Prostate gland (tissue), 2 donors: Measurements from ENCODE around the gene CDK14. TPM values are rescaled to one million over a fixed set of nuclear protein-coding genes. Genes with fewer than 3 reads are reported as not detected.

Experiments
- DNase-seq: peaks from one replicate; pipeline ENCODE4 v3.0.0-alpha.2; 2019; ENCODE audit warnings: low spot score
- H3K27ac ChIP-seq, 2 donors: fragments of 200-600 bp; sonication (generic); 2 replicates each; pipeline ENCODE4 v1.5.1; 2017 to 2019
- H3K27me3 ChIP-seq: fragments of 200-600 bp; sonication (generic); replicated peaks from 2 replicates; pipeline ENCODE4 v1.5.1; 2019; ENCODE audit not compliant: insufficient read depth
- H3K36me3 ChIP-seq, 2 donors: fragments of 200-600 bp; sonication (generic); 1 replicate in 1 of 2; 2 replicates in 1 of 2; pipeline versions ENCODE4 v1.5.1 to v1.8.1; 2017 to 2019
- H3K4me1 ChIP-seq: fragments of 200-600 bp; sonication (generic); replicated peaks from 2 replicates; pipeline ENCODE4 v1.5.1; 2019
- H3K4me3 ChIP-seq, 2 donors: fragments of 200-600 bp; sonication (generic); 2 replicates each; pipeline ENCODE4 v1.5.1; 2017 to 2019
- H3K9me3 ChIP-seq: fragments of 200-600 bp; sonication (generic); 2 replicates; pipeline ENCODE4 v1.5.1; 2017
- POLR2A ChIP-seq: fragments of 450-650 bp; IDR thresholded peaks from one replicate; pipeline ENCODE4 v1.6.1; 2016; ENCODE audit warnings: antibody characterized with exemption, mild to moderate bottlenecking
- POLR2AphosphoS5 ChIP-seq: sonication (generic); formaldehyde crosslinking; IDR thresholded peaks from one replicate; pipeline ENCODE4 v1.6.1; 2017; ENCODE audit warnings: antibody characterized with exemption
- WGBS: methylation state at CpG from one replicate; pipeline ENCODE4 v1.1.5; 2018; 5-methylcytosine and 5-hydroxymethylcytosine counted together
- intact Hi-C: fragments of 100-400 bp; cut with DNase I; formaldehyde crosslinking; loops from one replicate; pipeline ENCODE4 v1.14.2; 2022
- total RNA-seq, 2 donors: library from RNA; depleted of rRNA; stranded (reverse); fragments of >200 nt; gene quantifications; one replicate each; pipeline ENCODE4 v1.1.0, GENCODE V29; 2016
- TF ChIP-seq, protein P1 (sequence below), 4 experiments: fragments of 200-600 bp in 2 of 4; fragments of 450-650 bp in 2 of 4; sonication (generic) in 2 of 4; IDR thresholded peaks; 1 replicate in 3 of 4; 2 replicates in 1 of 4; pipeline ENCODE4 v1.5.1; 2016 to 2019; ENCODE audit warnings: antibody characterized with exemption in 4 of 4, mild to moderate bottlenecking in 2 of 4, moderate library complexity in 2 of 4

The CDK14 gene
- total RNA-seq, 2 donors from 2014 or later, result 13.7 to 20.7 TPM

- no peaks in the 10 kb centered on the region for H3K27me3 ChIP-seq
- DNase-seq, result no peak
- H3K27ac ChIP-seq, result no peak overlapping the region
- H3K4me1 ChIP-seq, result no peaks in the 10 kb centered on the region
- H3K4me3 ChIP-seq, result no peak overlapping the region
- H3K9me3 ChIP-seq, result no peaks in the 10 kb centered on the region
- 92% methylated on average over 2 of the region's 2 CpGs for WGBS
- TF ChIP-seq, protein P1, sequence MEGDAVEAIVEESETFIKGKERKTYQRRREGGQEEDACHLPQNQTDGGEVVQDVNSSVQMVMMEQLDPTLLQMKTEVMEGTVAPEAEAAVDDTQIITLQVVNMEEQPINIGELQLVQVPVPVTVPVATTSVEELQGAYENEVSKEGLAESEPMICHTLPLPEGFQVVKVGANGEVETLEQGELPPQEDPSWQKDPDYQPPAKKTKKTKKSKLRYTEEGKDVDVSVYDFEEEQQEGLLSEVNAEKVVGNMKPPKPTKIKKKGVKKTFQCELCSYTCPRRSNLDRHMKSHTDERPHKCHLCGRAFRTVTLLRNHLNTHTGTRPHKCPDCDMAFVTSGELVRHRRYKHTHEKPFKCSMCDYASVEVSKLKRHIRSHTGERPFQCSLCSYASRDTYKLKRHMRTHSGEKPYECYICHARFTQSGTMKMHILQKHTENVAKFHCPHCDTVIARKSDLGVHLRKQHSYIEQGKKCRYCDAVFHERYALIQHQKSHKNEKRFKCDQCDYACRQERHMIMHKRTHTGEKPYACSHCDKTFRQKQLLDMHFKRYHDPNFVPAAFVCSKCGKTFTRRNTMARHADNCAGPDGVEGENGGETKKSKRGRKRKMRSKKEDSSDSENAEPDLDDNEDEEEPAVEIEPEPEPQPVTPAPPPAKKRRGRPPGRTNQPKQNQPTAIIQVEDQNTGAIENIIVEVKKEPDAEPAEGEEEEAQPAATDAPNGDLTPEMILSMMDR (IDR thresholded peaks at IDR 0.05), result no peak
- no peak for TF ChIP-seq POLR2AphosphoS5
- no peak for TF ChIP-seq POLR2A
- intact Hi-C loops, result no loop called here
- H3K36me3 ChIP-seq, result no peaks in the 10 kb centered on the region
Observed at GRCh38 chr7:90660100-90660499, 64.0 kb downstream of the CDK14 start.

GRCh38 chr7:90660819-90661218, 64.7 kb downstream of the CDK14 start:
- TF ChIP-seq POLR2A (no peak), POLR2AphosphoS5 (no peak)
- TF ChIP-seq, protein P1 (IDR thresholded peaks at IDR 0.05), result no peak
- Histone ChIP-seq H3K4me3 (no peak overlapping the region), H3K4me1 (no peaks in the 10 kb centered on the region), H3K27ac (no peak overlapping the region), H3K9me3 (no peaks in the 10 kb centered on the region), H3K36me3 (no peaks in the 10 kb centered on the region), H3K27me3 (no peaks in the 10 kb centered on the region)
- no peak for DNase-seq
- WGBS, result 76% methylated on average over 1 of the region's 1 CpG
- intact Hi-C loops, result no loop called here

GRCh38 chr7:90661290-90662151, 65.4 kb downstream of the CDK14 start:
- H3K36me3 ChIP-seq, result no peaks in the 10 kb centered on the region
- no peak for DNase-seq
- intact Hi-C loops, result no loop called here
- H3K27ac ChIP-seq, result no peak overlapping the region
- 55% methylated on average over 6 of the region's 6 CpGs for WGBS
- H3K27me3 ChIP-seq, result no peaks in the 10 kb centered on the region
- H3K9me3 ChIP-seq, result no peaks in the 10 kb centered on the region
- TF ChIP-seq POLR2A, result no peak
- TF ChIP-seq, protein P1 (IDR thresholded peaks at IDR 0.05), result no peak
- no peak for TF ChIP-seq POLR2AphosphoS5
- H3K4me1 ChIP-seq, result no peaks in the 10 kb centered on the region
- no peak overlapping the region for H3K4me3 ChIP-seq

DNA sequence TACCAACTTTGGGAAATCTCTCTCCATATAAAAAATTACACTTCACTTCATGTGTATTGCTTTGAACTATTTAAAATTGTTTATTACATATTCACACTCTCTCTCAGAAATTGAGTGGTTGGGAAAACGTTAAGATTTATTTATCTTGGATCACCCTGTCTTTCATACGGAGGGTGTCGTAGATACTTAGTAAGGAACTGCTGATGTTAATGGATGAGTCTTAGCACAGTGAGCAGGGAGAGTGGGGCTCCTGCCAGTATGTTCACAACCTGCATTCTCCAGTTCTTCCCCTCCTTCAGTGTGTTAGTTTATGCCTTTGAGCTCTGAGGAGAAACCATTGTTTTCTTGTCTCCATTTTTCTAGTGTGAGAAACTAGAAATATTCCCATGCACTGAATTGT, 67.1 kb downstream of the CDK14 start:
- intact Hi-C loops, result no loop called here
- Histone ChIP-seq H3K36me3 (no peaks in the 10 kb centered on the region), H3K27me3 (no peaks in the 10 kb centered on the region), H3K4me1 (no peaks in the 10 kb centered on the region), H3K27ac (no peak overlapping the region), H3K9me3 (no peaks in the 10 kb centered on the region), H3K4me3 (no peak overlapping the region)
- WGBS, result 50% methylated on average over 3 of the region's 3 CpGs
- DNase-seq, result no peak
- no peak for TF ChIP-seq POLR2AphosphoS5
- TF ChIP-seq, protein P1 (IDR thresholded peaks at IDR 0.05), result no peak
- no peak for TF ChIP-seq POLR2A

DNA sequence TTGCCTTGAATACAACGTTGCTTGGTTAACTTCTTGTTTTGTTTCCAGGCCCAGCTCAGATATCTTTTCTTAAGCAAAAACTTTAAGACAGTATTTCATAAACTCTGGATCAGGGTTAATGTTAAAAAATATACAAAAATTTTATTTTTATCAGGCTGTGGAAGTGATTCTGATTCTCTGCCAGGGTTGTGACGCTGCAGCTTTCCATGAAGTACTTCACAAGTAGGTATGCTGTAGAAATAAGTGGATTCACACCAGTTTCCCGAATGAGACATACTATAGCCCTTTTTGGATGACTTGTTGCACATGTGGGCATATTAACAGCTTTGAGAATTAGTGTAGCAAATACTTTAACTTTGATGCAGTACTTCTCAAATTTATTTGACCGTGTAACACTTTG, 70.1 kb downstream of the CDK14 start:
- H3K36me3 ChIP-seq, result no peaks in the 10 kb centered on the region
- H3K9me3 ChIP-seq, result no peaks in the 10 kb centered on the region
- no peaks in the 10 kb centered on the region for H3K4me1 ChIP-seq
- H3K4me3 ChIP-seq, result no peak overlapping the region
- intact Hi-C loops, result no loop called here
- WGBS, result 88% methylated on average over 4 of the region's 4 CpGs
- no peaks in the 10 kb centered on the region for H3K27me3 ChIP-seq
- DNase-seq, result no peak
- no peak for TF ChIP-seq POLR2AphosphoS5
- no peak for TF ChIP-seq POLR2A
- TF ChIP-seq, protein P1 (IDR thresholded peaks at IDR 0.05), result no peak
- H3K27ac ChIP-seq, result no peak overlapping the region
